Left lung (tissue), 10 donors: Measurements from ENCODE around the gene FBXO2. TPM values are rescaled to one million over a fixed set of nuclear protein-coding genes. Genes with fewer than 3 reads are reported as not detected.
A peak's percentile ranks its signal among the peaks of the same experiment; 100 is the strongest.

Source experiments
- ATAC-seq: fragments of 200-7000 bp; cut with Tn5 transposase; one replicate; pipeline ENCODE4 v1.9.1; 2020; ENCODE audit warnings: moderate library complexity
- DNase-seq, 4 donors: peaks; one replicate each; pipeline ENCODE4 v3.0.0-alpha.2; 2013 to 2020
- H3K27ac ChIP-seq, 2 donors: fragments of 200-600 bp; sonication (generic) in 1 of 2; one replicate each; pipeline versions ENCODE4 v1.5.0 to v1.8.0; 2020 to 2021
- H3K27me3 ChIP-seq, 2 donors: fragments of 200-600 bp; sonication (generic) in 1 of 2; one replicate each; pipeline versions ENCODE4 v1.5.0 to v1.8.0; 2020 to 2021
- H3K36me3 ChIP-seq, 2 donors: fragments of 200-600 bp; sonication (generic) in 1 of 2; one replicate each; pipeline versions ENCODE4 v1.5.0 to v1.8.0; 2020 to 2021
- H3K4me1 ChIP-seq, 2 donors: fragments of 200-600 bp; one replicate each; pipeline ENCODE4 v1.8.0; 2021
- H3K4me3 ChIP-seq, 2 donors: fragments of 200-600 bp; sonication (generic) in 1 of 2; one replicate each; pipeline versions ENCODE4 v1.5.0 to v1.8.0; 2020 to 2021; ENCODE audit warnings: mild to moderate bottlenecking in 1 of 2
- H3K9me3 ChIP-seq, 2 donors: fragments of 200-600 bp; sonication (generic) in 1 of 2; one replicate each; pipeline versions ENCODE4 v1.5.0 to v1.8.0; 2020 to 2021
- intact Hi-C, 2 donors: fragments of 100-400 bp; cut with DNase I; formaldehyde crosslinking; loops; one replicate each; pipeline versions ENCODE4 v1.11.2 to v1.14.2; 2022
- polyA plus RNA-seq, 6 donors: library from polyadenylated mRNA; unstranded; fragments of 120-200 nt; gene quantifications; one replicate each; pipeline ENCODE4 v1.2.1, GENCODE V29; 2013; ENCODE audit not compliant: insufficient read length in 6 of 6
- total RNA-seq, 2 donors: library from RNA; stranded (reverse); fragmentation: NEBNext Ultra II Directional; extraction: Animal tissue kit (Norgen Biotek cat#: 25700); gene quantifications; one replicate each; pipeline ENCODE4 v1.2.1, GENCODE V29; 2021
- TF ChIP-seq, protein P1 (sequence below), 2 donors: fragments of 200-600 bp; sonication (generic) in 1 of 2; IDR thresholded peaks; one replicate each; pipeline versions ENCODE4 v1.5.0 to v1.8.0; 2021; ENCODE audit warnings: antibody characterized with exemption in 2 of 2
- donor health status: DM: no; HTN: yes; CAD: no.
- donor health status: DM: no; HTN: no; CAD: no.

The FBXO2 gene
- total and polyA plus RNA-seq, 8 donors, result 0.57 to 12.7 (median 0.81) TPM

DNA sequence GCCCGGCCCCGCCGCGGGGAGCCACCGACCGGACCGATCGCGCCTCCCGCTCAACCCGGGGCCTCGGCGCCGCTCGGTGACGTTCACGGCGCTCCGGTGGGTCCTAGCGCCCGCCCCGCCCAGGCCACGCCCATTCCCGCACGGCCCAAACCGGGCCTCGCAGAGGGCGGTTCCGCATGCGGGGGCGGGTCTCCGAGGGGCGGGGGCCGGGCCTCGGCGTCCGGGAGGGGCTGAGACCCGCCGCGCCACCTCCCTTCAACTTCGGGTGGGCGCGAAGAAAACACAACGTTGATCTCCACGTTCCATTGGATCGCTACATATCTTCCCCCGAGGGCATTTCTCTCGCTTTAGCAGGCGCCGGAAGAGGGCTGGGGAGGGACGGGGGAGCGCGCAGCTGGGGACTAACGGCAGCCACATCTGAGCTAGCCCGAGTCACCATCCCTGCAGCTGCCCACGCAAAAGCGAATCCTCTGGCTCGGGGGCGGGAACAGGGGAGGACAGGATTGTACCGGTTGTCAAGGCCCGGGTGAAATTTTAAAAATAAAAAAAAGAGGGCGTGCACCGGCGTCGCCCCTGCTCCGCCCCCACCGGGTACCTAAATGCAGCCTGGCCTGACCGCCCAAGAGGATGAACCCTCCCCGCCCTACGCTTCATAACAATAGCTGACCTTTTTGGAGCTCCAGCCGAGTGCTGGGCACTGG lies 27.0 kb upstream of the FBXO2 start, which contains the start of gene MAD2L2:
TSS of gene MAD2L2 (minus strand) at position 78 of the 701 bp plus-strand sequence. CDS start 547 bp downstream, outside the sequence.
- ATAC-seq (peak; percentile 99), DNase-seq (peak; percentile 83 to 98 (median 90))
- Histone ChIP-seq H3K27me3 (no peaks in the 10 kb centered on the region), H3K4me1 (peaks cover 6 to 29% of the 10 kb centered on the region in 2 donors), H3K9me3 (no peaks in the 10 kb centered on the region), H3K36me3 (peaks cover 0 to 13% of the 10 kb centered on the region in 2 donors), H3K4me3 (peak within 1 kb of the TSS; percentile 82 to 99), H3K27ac (peak within 1 kb of the TSS; percentile 71 to 82)
- TF ChIP-seq, protein P1, sequence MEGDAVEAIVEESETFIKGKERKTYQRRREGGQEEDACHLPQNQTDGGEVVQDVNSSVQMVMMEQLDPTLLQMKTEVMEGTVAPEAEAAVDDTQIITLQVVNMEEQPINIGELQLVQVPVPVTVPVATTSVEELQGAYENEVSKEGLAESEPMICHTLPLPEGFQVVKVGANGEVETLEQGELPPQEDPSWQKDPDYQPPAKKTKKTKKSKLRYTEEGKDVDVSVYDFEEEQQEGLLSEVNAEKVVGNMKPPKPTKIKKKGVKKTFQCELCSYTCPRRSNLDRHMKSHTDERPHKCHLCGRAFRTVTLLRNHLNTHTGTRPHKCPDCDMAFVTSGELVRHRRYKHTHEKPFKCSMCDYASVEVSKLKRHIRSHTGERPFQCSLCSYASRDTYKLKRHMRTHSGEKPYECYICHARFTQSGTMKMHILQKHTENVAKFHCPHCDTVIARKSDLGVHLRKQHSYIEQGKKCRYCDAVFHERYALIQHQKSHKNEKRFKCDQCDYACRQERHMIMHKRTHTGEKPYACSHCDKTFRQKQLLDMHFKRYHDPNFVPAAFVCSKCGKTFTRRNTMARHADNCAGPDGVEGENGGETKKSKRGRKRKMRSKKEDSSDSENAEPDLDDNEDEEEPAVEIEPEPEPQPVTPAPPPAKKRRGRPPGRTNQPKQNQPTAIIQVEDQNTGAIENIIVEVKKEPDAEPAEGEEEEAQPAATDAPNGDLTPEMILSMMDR (IDR thresholded peaks at IDR 0.05), result no peak
- intact Hi-C loops, result no loop called here

GRCh38 chr1:11680270-11681070 lies 26.2 kb upstream of the FBXO2 start:
- intact Hi-C loops, result no loop called here
- TF ChIP-seq, protein P1 (IDR thresholded peaks at IDR 0.05), result no peak
- H3K27me3 ChIP-seq, result no peaks in the 10 kb centered on the region
- H3K4me3 ChIP-seq, result peak overlapping the region; percentile 82 to 99
- H3K4me1 ChIP-seq, result peaks cover 6 to 29% of the 10 kb centered on the region in 2 donors
- no peaks in the 10 kb centered on the region for H3K9me3 ChIP-seq
- H3K27ac ChIP-seq, result peak overlapping the region; percentile 71 to 82
- ATAC-seq (peak; percentile 45), DNase-seq (no peak)
- peaks cover 0 to 20% of the 10 kb centered on the region in 2 donors for H3K36me3 ChIP-seq

GRCh38 chr1:11678442-11678841 lies 24.2 kb upstream of the FBXO2 start:
- no peaks in the 10 kb centered on the region for H3K9me3 ChIP-seq
- ATAC-seq, result no peak
- intact Hi-C loops, result no loop called here
- peaks cover 6 to 29% of the 10 kb centered on the region in 2 donors for H3K4me1 ChIP-seq
- TF ChIP-seq, protein P1 (IDR thresholded peaks at IDR 0.05), result no peak
- peaks cover 0 to 40% of the 10 kb centered on the region in 2 donors for H3K36me3 ChIP-seq
- H3K27me3 ChIP-seq, result no peaks in the 10 kb centered on the region
- H3K4me3 ChIP-seq, result no peak overlapping the region
- no peak for DNase-seq
- H3K27ac ChIP-seq, result no peak overlapping the region

- Histone ChIP-seq H3K36me3 (peaks cover 0 to 59% of the 10 kb centered on the region in 2 donors), H3K27ac (no peak overlapping the region), H3K4me3 (no peak overlapping the region), H3K27me3 (no peaks in the 10 kb centered on the region), H3K4me1 (peaks cover 6 to 27% of the 10 kb centered on the region in 2 donors), H3K9me3 (no peaks in the 10 kb centered on the region)
- no peak for ATAC-seq
- peak in 1 of 4 donors; percentile 34 for DNase-seq
- TF ChIP-seq, protein P1 (IDR thresholded peaks at IDR 0.05), result no peak
- intact Hi-C loops, result no loop called here
Observed at GRCh38 chr1:11676386-11677103, 22.3 kb upstream of the FBXO2 start.
